CD4-positive, alpha-beta T cell treated with Interleukin-4 for 1 hour (primary cell): Measurements from ENCODE around the gene THEM5.
A peak's percentile ranks its signal among the peaks of the same experiment; 100 is the strongest.
"Not testable (repeated sequence)": the region's sequence is repeated elsewhere in the genome, so short reads cannot be mapped to it uniquely, and the experiment has no call there.

ENCODE experiments used
- DNase-seq, 2 donors: peaks; one replicate each; pipeline ENCODE4 v3.0.0-alpha.2; 2020 to 2022

The THEM5 gene

GRCh38 chr1:151853411-151853943, at the start of gene THEM5:
THEM5 (minus strand) TSS chr1:151853712; CDS start chr1:151853565, 147 bp downstream.
- no peak for DNase-seq

GRCh38 chr1:151902858-151903257, 49.3 kb upstream of the THEM5 start:
- no peak for DNase-seq

GRCh38 chr1:151900804-151901203, 47.3 kb upstream of the THEM5 start:
- DNase-seq, result not testable (repeated sequence)

GRCh38 chr1:151898519-151898991, 45.0 kb upstream of the THEM5 start:
- DNase-seq, result peak; percentile 67 to 79

- no peak for DNase-seq
These were observed 44.5 kb upstream of the THEM5 start for GRCh38 chr1:151897991-151898431.

- no peak for DNase-seq
These were observed 39.8 kb upstream of the THEM5 start for GRCh38 chr1:151893176-151893924.

GRCh38 chr1:151892190-151892589, 38.7 kb upstream of the THEM5 start:
- no peak for DNase-seq

- DNase-seq, result no peak
These were observed 38.0 kb upstream of the THEM5 start for GRCh38 chr1:151891512-151891911.

- DNase-seq, result peak in 1 of 2 donors; percentile 56
These were observed 35.6 kb upstream of the THEM5 start for GRCh38 chr1:151888972-151889570.

- DNase-seq, result no peak
These were observed 33.5 kb upstream of the THEM5 start for GRCh38 chr1:151887028-151887427.

- no peak for DNase-seq
These were observed 32.0 kb upstream of the THEM5 start for GRCh38 chr1:151885479-151885878.

GRCh38 chr1:151884879-151885278, 31.4 kb upstream of the THEM5 start:
- DNase-seq, result not testable (repeated sequence)

GRCh38 chr1:151884445-151884844, 30.9 kb upstream of the THEM5 start:
- DNase-seq, result not testable (repeated sequence)

- not testable (repeated sequence) for DNase-seq
These were observed 30.4 kb upstream of the THEM5 start for GRCh38 chr1:151883898-151884297.

- not testable (repeated sequence) for DNase-seq
These were observed 29.4 kb upstream of the THEM5 start for GRCh38 chr1:151882918-151883317.

GRCh38 chr1:151882466-151882865, 29.0 kb upstream of the THEM5 start:
- DNase-seq, result no peak

GRCh38 chr1:151881479-151881878, 28.0 kb upstream of the THEM5 start:
- DNase-seq, result peak in 1 of 2 donors; percentile 13

- no peak for DNase-seq
These were observed 22.0 kb upstream of the THEM5 start for GRCh38 chr1:151875419-151876097.

- not testable (repeated sequence) for DNase-seq
These were observed 19.3 kb upstream of the THEM5 start for GRCh38 chr1:151872776-151873175.

- no peak for DNase-seq
These were observed 17.9 kb upstream of the THEM5 start for GRCh38 chr1:151871284-151872030.

- DNase-seq, result no peak
These were observed 15.0 kb upstream of the THEM5 start for GRCh38 chr1:151868486-151868885.

GRCh38 chr1:151867765-151868411, 14.4 kb upstream of the THEM5 start:
- DNase-seq, result no peak
